Gastrocnemius medialis (tissue), 4 donors: Measurements from ENCODE around the gene GULP1. TPM values are rescaled to one million over a fixed set of nuclear protein-coding genes. Genes with fewer than 3 reads are reported as not detected.
A peak's percentile ranks its signal among the peaks of the same experiment; 100 is the strongest.

ENCODE experiments used
- ATAC-seq, 2 donors: fragments of 150-250 bp; one replicate each; pipeline ENCODE4 v1.9.1; 2016
- DNase-seq, 2 donors: peaks; one replicate each; pipeline ENCODE4 v3.0.0-alpha.2; 2019
- H3K27ac ChIP-seq, 4 donors: fragments of 200-600 bp; sonication (generic); 1 replicate in 1 of 4; 2 replicates in 3 of 4; pipeline ENCODE4 v1.5.1; 2016 to 2018; ENCODE audit warnings: mild to moderate bottlenecking in 2 of 4, moderate library complexity in 1 of 4
- H3K27me3 ChIP-seq, 3 donors: fragments of 200-600 bp; sonication (generic) in 2 of 3; 1 replicate in 1 of 3; 2 replicates in 2 of 3; pipeline versions ENCODE4 v1.5.1 to v1.6.0; 2016 to 2019; ENCODE audit warnings: mild to moderate bottlenecking in 1 of 3, moderate library complexity in 1 of 3
- H3K36me3 ChIP-seq, 2 donors: fragments of 200-600 bp; sonication (generic) in 1 of 2; one replicate each; pipeline ENCODE4 v1.5.1; 2017 to 2018
- H3K4me1 ChIP-seq, 2 donors: fragments of 200-600 bp; sonication (generic) in 1 of 2; one replicate each; pipeline ENCODE4 v1.5.1; 2016 to 2017; ENCODE audit warnings: mild to moderate bottlenecking in 2 of 2
- H3K4me3 ChIP-seq, 4 donors: fragments of 200-600 bp; sonication (generic) in 3 of 4; 1 replicate in 1 of 4; 2 replicates in 3 of 4; pipeline ENCODE4 v1.5.1; 2016 to 2019; ENCODE audit warnings: mild to moderate bottlenecking in 2 of 4
- H3K9me3 ChIP-seq, 3 donors: fragments of 200-600 bp; sonication (generic) in 2 of 3; 1 replicate in 1 of 3; 2 replicates in 2 of 3; pipeline ENCODE4 v1.5.1; 2016 to 2019
- CTCF ChIP-seq, 5 experiments: fragments of 450-650 bp in 3 of 5; fragments of 200-600 bp in 2 of 5; sonication (generic) in 2 of 5; IDR thresholded peaks in 4 of 5; conservative IDR thresholded peaks in 1 of 5; 1 replicate in 4 of 5; 2 replicates in 1 of 5; pipeline ENCODE4 v1.5.1; 2016 to 2019; ENCODE audit warnings: antibody characterized with exemption in 5 of 5, mild to moderate bottlenecking in 3 of 5, moderate library complexity in 3 of 5
- POLR2A ChIP-seq, 2 donors: fragments of 450-650 bp; IDR thresholded peaks; one replicate each; pipeline ENCODE4 v1.6.1; 2017; ENCODE audit warnings: antibody characterized with exemption in 2 of 2, mild to moderate bottlenecking in 2 of 2, moderate library complexity in 2 of 2
- in situ Hi-C, 4 donors: fragments of 200-750 bp; cut with MboI; loops; one replicate each; pipeline versions ENCODE4 v1.15.0 to v1.8.0; 2017; ENCODE audit warnings: low sequenced_read_pairs in 4 of 4
- intact Hi-C: fragments of 100-400 bp; cut with DNase I; formaldehyde crosslinking; loops from one replicate; pipeline ENCODE4 v1.15.1; 2023; ENCODE audit warnings: low total_unique reads
- total RNA-seq, 4 donors: library from RNA; depleted of rRNA; stranded (reverse); fragments of >200 nt; gene quantifications; one replicate each; pipeline versions ENCODE4 v1.1.0 to v1.2.3, GENCODE V29; 2016

GULP1 gene
- total RNA-seq, 4 donors from 2014 or later, result 7.3 to 16.4 (median 12.1) TPM

GRCh38 chr2:188379748-188380147 lies 88.1 kb downstream of the GULP1 start:
- intact Hi-C loops (no loop called here), in situ Hi-C loops (no loop called here)
- ATAC-seq (no peak), DNase-seq (no peak)
- Histone ChIP-seq H3K27me3 (no peaks in the 10 kb centered on the region), H3K4me3 (no peak overlapping the region), H3K9me3 (no peaks in the 10 kb centered on the region), H3K4me1 (peaks cover 23 to 27% of the 10 kb centered on the region in 2 donors), H3K27ac (no peak overlapping the region), H3K36me3 (no peaks in the 10 kb centered on the region)
- TF ChIP-seq CTCF (IDR thresholded peaks at IDR 0.05 in 4 of 5, conservative IDR thresholded peaks at IDR 0.05 in 1 of 5) (no peak), POLR2A (IDR thresholded peaks at IDR 0.05) (no peak)

DNA sequence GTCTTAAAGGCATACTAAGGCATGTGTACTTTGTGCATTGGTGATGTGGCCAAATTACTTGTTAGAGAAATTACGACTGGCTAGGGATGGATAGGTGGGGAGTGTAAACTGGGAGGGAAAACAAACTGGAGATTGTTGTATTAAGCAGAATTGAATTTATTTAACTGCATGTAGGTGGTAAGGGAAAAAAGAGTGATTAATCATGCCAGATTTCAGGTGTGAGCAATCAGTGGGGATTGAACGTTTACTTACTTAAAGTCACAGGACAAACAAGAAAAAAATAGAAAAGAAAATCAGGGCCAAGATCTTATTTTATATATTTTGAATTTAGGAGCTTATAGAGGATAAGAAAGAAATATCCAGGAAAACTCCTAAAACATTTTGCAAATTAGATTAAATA lies 88.6 kb downstream of the GULP1 start:
- H3K27me3 ChIP-seq, result no peaks in the 10 kb centered on the region
- no peaks in the 10 kb centered on the region for H3K36me3 ChIP-seq
- no peak overlapping the region for H3K4me3 ChIP-seq
- in situ Hi-C loops (no loop called here), intact Hi-C loops (no loop called here)
- no peak for ATAC-seq
- TF ChIP-seq POLR2A (IDR thresholded peaks at IDR 0.05) (no peak), CTCF (IDR thresholded peaks at IDR 0.05 in 4 of 5, conservative IDR thresholded peaks at IDR 0.05 in 1 of 5) (no peak)
- no peak for DNase-seq
- no peaks in the 10 kb centered on the region for H3K9me3 ChIP-seq
- no peak overlapping the region for H3K27ac ChIP-seq
- peaks cover 23 to 27% of the 10 kb centered on the region in 2 donors for H3K4me1 ChIP-seq

DNA sequence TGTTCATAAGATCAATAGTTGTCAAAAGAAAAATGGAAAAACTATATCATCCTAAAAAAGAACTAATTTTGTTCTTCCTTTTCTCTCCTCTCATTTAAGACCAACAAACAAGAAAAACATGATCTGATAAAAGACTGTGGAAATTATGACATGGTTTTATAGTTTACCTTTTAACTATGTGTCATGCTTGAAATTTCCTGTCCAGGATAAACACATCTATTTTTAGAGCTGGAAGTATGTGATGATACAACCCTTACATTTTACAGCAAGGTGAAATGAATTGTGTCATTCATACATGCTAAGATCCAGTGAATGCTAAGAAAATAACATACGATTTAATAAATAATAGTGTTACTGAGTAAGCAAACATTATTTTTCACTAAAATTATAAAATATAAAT lies 89.9 kb downstream of the GULP1 start:
- H3K36me3 ChIP-seq, result no peaks in the 10 kb centered on the region
- H3K27me3 ChIP-seq, result no peaks in the 10 kb centered on the region
- peaks cover 23 to 27% of the 10 kb centered on the region in 2 donors for H3K4me1 ChIP-seq
- DNase-seq, result no peak
- H3K27ac ChIP-seq, result no peak overlapping the region
- TF ChIP-seq POLR2A (IDR thresholded peaks at IDR 0.05), result no peak
- TF ChIP-seq CTCF (IDR thresholded peaks at IDR 0.05 in 4 of 5, conservative IDR thresholded peaks at IDR 0.05 in 1 of 5), result no peak
- intact Hi-C loops (no loop called here), in situ Hi-C loops (no loop called here)
- H3K9me3 ChIP-seq, result no peaks in the 10 kb centered on the region
- ATAC-seq, result peak; percentile 41 to 66
- H3K4me3 ChIP-seq, result no peak overlapping the region

- ATAC-seq (no peak), DNase-seq (no peak)
- no peaks in the 10 kb centered on the region for H3K9me3 ChIP-seq
- peak overlapping the region in 3 of 4 donors; percentile 23 to 53 (median 42) for H3K27ac ChIP-seq
- TF ChIP-seq POLR2A (IDR thresholded peaks at IDR 0.05) (no peak), CTCF (IDR thresholded peaks at IDR 0.05 in 4 of 5, conservative IDR thresholded peaks at IDR 0.05 in 1 of 5) (no peak)
- H3K4me1 ChIP-seq, result peaks cover 23 to 27% of the 10 kb centered on the region in 2 donors
- in situ Hi-C loops, result no loop called here
- H3K4me3 ChIP-seq, result peak overlapping the region in 2 of 4 donors; percentile 38 to 49
- intact Hi-C loops, result no loop called here
- no peaks in the 10 kb centered on the region for H3K36me3 ChIP-seq
- H3K27me3 ChIP-seq, result no peaks in the 10 kb centered on the region
Measured at GRCh38 chr2:188382107-188382506, 90.4 kb downstream of the GULP1 start.

DNA sequence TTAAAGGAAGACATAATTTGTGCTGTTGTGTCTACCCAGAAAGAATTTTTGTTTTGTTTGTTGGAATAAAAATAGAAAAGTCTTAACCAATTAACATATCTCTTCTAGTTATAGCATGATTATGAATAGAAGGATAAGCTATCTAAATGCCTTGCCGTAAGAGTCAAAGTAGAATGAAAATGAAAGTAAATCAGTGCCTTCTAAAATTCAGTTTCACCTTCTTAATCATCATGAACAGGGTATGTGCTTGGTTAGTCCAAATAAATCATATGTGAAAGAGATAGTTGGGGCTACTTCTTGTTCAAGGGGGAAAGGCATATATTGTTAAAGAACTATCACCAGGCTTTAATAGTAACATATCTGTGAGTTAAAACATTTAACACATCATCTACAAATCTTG lies 91.5 kb downstream of the GULP1 start:
- H3K27me3 ChIP-seq, result no peaks in the 10 kb centered on the region

More for the DNA sequence above, 91.5 kb downstream of the GULP1 start:
- ATAC-seq (no peak), DNase-seq (no peak)
- peak overlapping the region; percentile 15 to 49 (median 41) for H3K4me3 ChIP-seq
- no peak for TF ChIP-seq CTCF (IDR thresholded peaks at IDR 0.05 in 4 of 5, conservative IDR thresholded peaks at IDR 0.05 in 1 of 5)
- no peak for TF ChIP-seq POLR2A (IDR thresholded peaks at IDR 0.05)
- intact Hi-C loops, result no loop called here
- peak overlapping the region in 3 of 4 donors; percentile 23 to 53 (median 42) for H3K27ac ChIP-seq
- in situ Hi-C loops, result no loop called here
- H3K4me1 ChIP-seq, result peaks cover 23 to 27% of the 10 kb centered on the region in 2 donors
- no peaks in the 10 kb centered on the region for H3K9me3 ChIP-seq
- no peaks in the 10 kb centered on the region for H3K36me3 ChIP-seq
